ENCODE measurements around the gene ANKMY2. TPM values are rescaled to one million over a fixed set of nuclear protein-coding genes. Genes with fewer than 3 reads are reported as not detected.

The ANKMY2 gene
- total RNA-seq, 2 donors from 2014 or later, result 37.7 to 73.4 TPM

DNA sequence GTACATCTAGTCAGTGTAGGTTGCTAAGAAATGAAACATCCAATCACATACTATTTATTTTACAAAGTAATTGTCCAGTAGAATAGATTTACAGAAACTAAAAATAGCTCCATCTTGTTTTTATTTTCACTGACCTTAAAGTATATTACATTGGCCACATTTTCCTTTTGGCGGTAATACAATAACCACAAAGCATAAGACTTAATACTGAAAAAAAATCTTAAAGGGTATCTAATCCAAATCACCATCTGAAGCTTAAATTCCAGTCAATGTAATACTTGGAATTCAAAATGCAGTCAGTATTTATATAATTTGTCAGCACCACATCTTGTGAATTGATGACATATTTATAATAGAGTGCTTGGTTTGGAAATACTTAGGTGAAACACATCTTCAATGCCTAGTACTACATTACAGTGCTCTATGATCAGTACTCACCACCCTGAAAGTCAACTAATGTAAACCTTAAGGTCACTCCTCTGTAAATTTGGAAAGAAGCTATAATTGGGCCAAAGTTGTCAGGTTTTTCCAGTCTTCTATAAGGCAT is 8.9 kb downstream of the ANKMY2 start:
- no peak overlapping the region for H3K9ac ChIP-seq (ENCODE audit: extremely low read depth, low read length, poor library complexity, severe bottlenecking)
- H3K27me3 ChIP-seq (ENCODE audit: control insufficient read depth, insufficient read depth, low read length, poor library complexity, severe bottlenecking), result no peaks in the 10 kb centered on the region
- no peak overlapping the region for H3K4me3 ChIP-seq (ENCODE audit: low read length)
- DNase-seq, result no peak
- H3K4me1 Mint-ChIP-seq, result peaks cover 35% of the 10 kb centered on the region
- H3K27ac Mint-ChIP-seq, result no peak overlapping the region
- TF ChIP-seq, protein P1, sequence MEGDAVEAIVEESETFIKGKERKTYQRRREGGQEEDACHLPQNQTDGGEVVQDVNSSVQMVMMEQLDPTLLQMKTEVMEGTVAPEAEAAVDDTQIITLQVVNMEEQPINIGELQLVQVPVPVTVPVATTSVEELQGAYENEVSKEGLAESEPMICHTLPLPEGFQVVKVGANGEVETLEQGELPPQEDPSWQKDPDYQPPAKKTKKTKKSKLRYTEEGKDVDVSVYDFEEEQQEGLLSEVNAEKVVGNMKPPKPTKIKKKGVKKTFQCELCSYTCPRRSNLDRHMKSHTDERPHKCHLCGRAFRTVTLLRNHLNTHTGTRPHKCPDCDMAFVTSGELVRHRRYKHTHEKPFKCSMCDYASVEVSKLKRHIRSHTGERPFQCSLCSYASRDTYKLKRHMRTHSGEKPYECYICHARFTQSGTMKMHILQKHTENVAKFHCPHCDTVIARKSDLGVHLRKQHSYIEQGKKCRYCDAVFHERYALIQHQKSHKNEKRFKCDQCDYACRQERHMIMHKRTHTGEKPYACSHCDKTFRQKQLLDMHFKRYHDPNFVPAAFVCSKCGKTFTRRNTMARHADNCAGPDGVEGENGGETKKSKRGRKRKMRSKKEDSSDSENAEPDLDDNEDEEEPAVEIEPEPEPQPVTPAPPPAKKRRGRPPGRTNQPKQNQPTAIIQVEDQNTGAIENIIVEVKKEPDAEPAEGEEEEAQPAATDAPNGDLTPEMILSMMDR (conservative IDR thresholded peaks at IDR 0.05), result no peak
- H3K27me3 Mint-ChIP-seq (ENCODE audit: insufficient read depth), result no peaks in the 10 kb centered on the region
- peaks cover 14% of the 10 kb centered on the region for H3K4me1 ChIP-seq (ENCODE audit: control insufficient read depth, insufficient read depth, low read length)
- no peaks in the 10 kb centered on the region for H3K9me3 Mint-ChIP-seq
- no peak overlapping the region for H3K27ac ChIP-seq (ENCODE audit: low read depth, low read length)
- peaks cover 37% of the 10 kb centered on the region for H3K36me3 Mint-ChIP-seq (ENCODE audit: low read depth)
- peaks cover 35% of the 10 kb centered on the region for H3K36me3 ChIP-seq (ENCODE audit: control insufficient read depth, insufficient read depth, low read length)
- no peak overlapping the region for H3K4me3 Mint-ChIP-seq
- WGBS, 2 experiments (ENCODE audit: insufficient coverage in 1 of 2, insufficient read length in 1 of 2), result 91 to 100% methylated on average over 1 of the region's 1 CpG
- no peaks in the 10 kb centered on the region for H3K9me3 ChIP-seq (ENCODE audit: control insufficient read depth, low read length)

GRCh38 chr7:16634271-16634738 is 11.2 kb downstream of the ANKMY2 start:
- 95 to 96% methylated on average over 3 to 4 of the region's 4 CpGs for WGBS, 2 experiments (ENCODE audit: insufficient coverage in 1 of 2, insufficient read length in 1 of 2)
- Mint-ChIP-seq H3K36me3 (ENCODE audit: low read depth) (peaks cover 32% of the 10 kb centered on the region), H3K4me1 (peaks cover 41% of the 10 kb centered on the region), H3K9me3 (no peaks in the 10 kb centered on the region), H3K27ac (no peak overlapping the region), H3K4me3 (no peak overlapping the region), H3K27me3 (ENCODE audit: insufficient read depth) (no peaks in the 10 kb centered on the region)
- Histone ChIP-seq H3K4me1 (ENCODE audit: control insufficient read depth, insufficient read depth, low read length) (peaks cover 14% of the 10 kb centered on the region), H3K9me3 (ENCODE audit: control insufficient read depth, low read length) (no peaks in the 10 kb centered on the region), H3K36me3 (ENCODE audit: control insufficient read depth, insufficient read depth, low read length) (peaks cover 31% of the 10 kb centered on the region), H3K27me3 (ENCODE audit: control insufficient read depth, insufficient read depth, low read length, poor library complexity, severe bottlenecking) (no peaks in the 10 kb centered on the region), H3K9ac (ENCODE audit: extremely low read depth, low read length, poor library complexity, severe bottlenecking) (no peak overlapping the region), H3K27ac (ENCODE audit: low read depth, low read length) (no peak overlapping the region), H3K4me3 (ENCODE audit: low read length) (no peak overlapping the region)
- DNase-seq, result no peak
- TF ChIP-seq, protein P1 (conservative IDR thresholded peaks at IDR 0.05), result no peak

GRCh38 chr7:16630654-16631053 is 14.9 kb downstream of the ANKMY2 start:
- Histone ChIP-seq H3K4me3 (ENCODE audit: low read length) (no peak overlapping the region), H3K9me3 (ENCODE audit: control insufficient read depth, low read length) (no peaks in the 10 kb centered on the region), H3K27ac (ENCODE audit: low read depth, low read length) (no peak overlapping the region), H3K27me3 (ENCODE audit: control insufficient read depth, insufficient read depth, low read length, poor library complexity, severe bottlenecking) (no peaks in the 10 kb centered on the region), H3K36me3 (ENCODE audit: control insufficient read depth, insufficient read depth, low read length) (peaks cover 29% of the 10 kb centered on the region), H3K4me1 (ENCODE audit: control insufficient read depth, insufficient read depth, low read length) (no peaks in the 10 kb centered on the region), H3K9ac (ENCODE audit: extremely low read depth, low read length, poor library complexity, severe bottlenecking) (no peak overlapping the region)
- Mint-ChIP-seq H3K4me3 (no peak overlapping the region), H3K4me1 (peaks cover 21% of the 10 kb centered on the region), H3K9me3 (no peaks in the 10 kb centered on the region), H3K27ac (no peak overlapping the region), H3K27me3 (ENCODE audit: insufficient read depth) (no peaks in the 10 kb centered on the region), H3K36me3 (ENCODE audit: low read depth) (peaks cover 23% of the 10 kb centered on the region)
- DNase-seq, result no peak
- TF ChIP-seq, protein P1 (conservative IDR thresholded peaks at IDR 0.05), result no peak
- WGBS, 2 experiments (ENCODE audit: insufficient coverage in 1 of 2, insufficient read length in 1 of 2), result 17 to 41% methylated on average over 1 of the region's 1 CpG

Measured in endodermal cell (in vitro differentiated cells).